Hematopoietic multipotent progenitor cell treated with erythropoietin and hydrocortisone succinate and interleukin-3 and kit ligand, for 4 days (in vitro differentiated cells): ENCODE measurements around the gene PPM1L.
"Not testable (repeated sequence)": the region's sequence is repeated elsewhere in the genome, so short reads cannot be mapped to it uniquely, and the experiment has no call there.

Experiments
- DNase-seq: peaks from one replicate; pipeline ENCODE4 v3.0.0-alpha.2; 2015

The PPM1L gene

GRCh38 chr3:160941885-160942494 is 186.0 kb downstream of the PPM1L start:
- peak; percentile 89 for DNase-seq

- no peak for DNase-seq
Observed at GRCh38 chr3:160943996-160944395, 188.0 kb downstream of the PPM1L start.

GRCh38 chr3:160945336-160945735 is 189.3 kb downstream of the PPM1L start:
- no peak for DNase-seq

- no peak for DNase-seq
Observed at GRCh38 chr3:160948273-160948672, 192.2 kb downstream of the PPM1L start.

GRCh38 chr3:160949460-160949859 is 193.4 kb downstream of the PPM1L start:
- DNase-seq: peak; percentile 49

GRCh38 chr3:160950542-160950941 is 194.5 kb downstream of the PPM1L start:
- no peak for DNase-seq

GRCh38 chr3:160950954-160951353 is 194.9 kb downstream of the PPM1L start:
- DNase-seq: no peak

GRCh38 chr3:160951642-160952487 is 195.8 kb downstream of the PPM1L start:
- DNase-seq: no peak

- no peak for DNase-seq
Observed at GRCh38 chr3:160953686-160954085, 197.7 kb downstream of the PPM1L start.

GRCh38 chr3:160956785-160957184 is 200.8 kb downstream of the PPM1L start:
- DNase-seq: peak; percentile 69

- no peak for DNase-seq
Observed at GRCh38 chr3:160960568-160960967, 204.5 kb downstream of the PPM1L start.

GRCh38 chr3:160963949-160964348 is 207.9 kb downstream of the PPM1L start:
- no peak for DNase-seq

GRCh38 chr3:160968761-160969160 is 212.7 kb downstream of the PPM1L start:
- no peak for DNase-seq

- DNase-seq: peak; percentile 67
Observed at GRCh38 chr3:160973067-160973809, 217.2 kb downstream of the PPM1L start.

- peak; percentile 31 for DNase-seq
Observed at GRCh38 chr3:160977773-160978172, 221.7 kb downstream of the PPM1L start.

- no peak for DNase-seq
Observed at GRCh38 chr3:160980740-160981139, 224.7 kb downstream of the PPM1L start.

- DNase-seq: peak; percentile 91
Observed at GRCh38 chr3:160981217-160981938, 225.3 kb downstream of the PPM1L start.

GRCh38 chr3:160982491-160982890 is 226.5 kb downstream of the PPM1L start:
- DNase-seq: peak; percentile 51

- not testable (repeated sequence) for DNase-seq
Observed at GRCh38 chr3:160983900-160984299, 227.9 kb downstream of the PPM1L start.

GRCh38 chr3:160986069-160986468 is 230.0 kb downstream of the PPM1L start:
- no peak for DNase-seq

GRCh38 chr3:160987982-160988964 is 232.2 kb downstream of the PPM1L start:
- DNase-seq: no peak

- DNase-seq: no peak
Observed at GRCh38 chr3:160990446-160990845, 234.4 kb downstream of the PPM1L start.
